Measurements from ENCODE around the gene SERPINF2.
"Not testable (repeated sequence)": the region's sequence is repeated elsewhere in the genome, so short reads cannot be mapped to it uniquely, and the experiment has no call there.

Gene SERPINF2

GRCh38 chr17:1742371-1743087 is at the start of gene SERPINF2:
Gene SERPINF2 (plus strand): TSS chr17:1742871. CDS start chr17:1744996, 2,125 bp downstream.
- peak; percentile 14 for DNase-seq

GRCh38 chr17:1693339-1693738 is 49.3 kb upstream of the SERPINF2 start:
- DNase-seq: no peak

GRCh38 chr17:1695365-1695764 is 47.3 kb upstream of the SERPINF2 start:
- DNase-seq: no peak

GRCh38 chr17:1697681-1698080 is 45.0 kb upstream of the SERPINF2 start:
- DNase-seq: no peak

GRCh38 chr17:1699891-1700290 is 42.8 kb upstream of the SERPINF2 start:
- not testable (repeated sequence) for DNase-seq

GRCh38 chr17:1703063-1703462 is 39.6 kb upstream of the SERPINF2 start:
- no peak for DNase-seq

GRCh38 chr17:1705004-1705403 is 37.7 kb upstream of the SERPINF2 start:
- no peak for DNase-seq

GRCh38 chr17:1707107-1707506 is 35.6 kb upstream of the SERPINF2 start:
- DNase-seq: no peak

- not testable (repeated sequence) for DNase-seq
These were observed 33.8 kb upstream of the SERPINF2 start for GRCh38 chr17:1708791-1709346.

- no peak for DNase-seq
These were observed 33.2 kb upstream of the SERPINF2 start for GRCh38 chr17:1709403-1709951.

GRCh38 chr17:1709971-1710806 is 32.5 kb upstream of the SERPINF2 start, which contains the start of gene TLCD2:
Gene TLCD2 (minus strand): TSS chr17:1710377. CDS start chr17:1710242, 135 bp downstream.
- peak; percentile 83 for DNase-seq

GRCh38 chr17:1710807-1711553 is 31.7 kb upstream of the SERPINF2 start:
- DNase-seq: no peak

GRCh38 chr17:1711804-1712203 is 30.9 kb upstream of the SERPINF2 start:
- DNase-seq: no peak

- DNase-seq: no peak
These were observed 30.4 kb upstream of the SERPINF2 start for GRCh38 chr17:1712271-1712670.

GRCh38 chr17:1713160-1713877 is 29.4 kb upstream of the SERPINF2 start:
- no peak for DNase-seq

- no peak for DNase-seq
These were observed 28.7 kb upstream of the SERPINF2 start for GRCh38 chr17:1713878-1714426.

- peak; percentile 99 for DNase-seq
These were observed 28.2 kb upstream of the SERPINF2 start for GRCh38 chr17:1714427-1714979.

GRCh38 chr17:1714980-1715802 is 27.5 kb upstream of the SERPINF2 start:
- peak; percentile 94 for DNase-seq

- DNase-seq: no peak
These were observed 26.9 kb upstream of the SERPINF2 start for GRCh38 chr17:1715803-1716075.

- peak; percentile 100 for DNase-seq
These were observed 26.4 kb upstream of the SERPINF2 start for GRCh38 chr17:1716076-1716911.

All from right hindlimb (tissue), 1 donor.